ENCODE measurements around the gene SLC4A4. TPM values are rescaled to one million over a fixed set of nuclear protein-coding genes. Genes with fewer than 3 reads are reported as not detected.

The SLC4A4 gene
- total and polyA plus RNA-seq, 4 donors = 3.0 to 36.7 (median 8.2) TPM

DNA sequence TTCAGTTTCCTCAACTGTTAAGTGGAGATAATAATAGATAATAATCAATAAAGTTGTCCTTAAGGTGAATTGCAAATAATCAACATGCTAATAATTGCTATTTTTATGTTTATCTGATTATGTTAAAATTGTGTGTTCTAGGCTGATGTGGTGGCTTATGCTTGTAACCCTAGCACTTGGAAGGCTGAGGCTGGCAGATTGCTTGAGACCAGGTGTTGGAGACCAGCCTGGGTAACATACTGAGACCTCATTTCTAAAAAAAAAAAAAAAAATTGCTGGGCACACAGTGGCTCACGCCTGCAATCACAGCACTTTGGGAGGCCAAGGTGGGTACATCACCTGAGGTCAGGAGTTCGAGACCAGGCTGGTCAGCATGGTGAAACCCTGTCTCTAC lies 269.9 kb downstream of the SLC4A4 start:
- Histone ChIP-seq H3K36me3 (ENCODE audit: control insufficient read depth in 4 of 4, insufficient read depth in 3 of 4, low read depth in 1 of 4, low read length in 3 of 4) (no peaks in the 10 kb centered on the region), H3K9ac (ENCODE audit: low read depth in 1 of 2, low read length in 2 of 2) (no peak overlapping the region), H3K27me3 (ENCODE audit: control insufficient read depth in 4 of 4, insufficient read depth in 4 of 4, low read length in 3 of 4) (no peaks in the 10 kb centered on the region), H3K9me3 (ENCODE audit: control insufficient read depth in 4 of 4, low read length in 3 of 4) (peaks cover 0 to 4% (median 0%) of the 10 kb centered on the region in 4 donors), H3K4me1 (ENCODE audit: control insufficient read depth in 4 of 4, insufficient read depth in 4 of 4, low read length in 3 of 4) (no peaks in the 10 kb centered on the region), H3K4me3 (ENCODE audit: low read depth in 1 of 3, low read length in 3 of 3) (no peak overlapping the region), H3K27ac (ENCODE audit: low read depth in 1 of 2, low read length in 2 of 2) (no peak overlapping the region)
- DNase-seq (ENCODE audit: low spot score) = no peak
- no peak for TF ChIP-seq ATF3 (IDR thresholded peaks at IDR 0.05)
- no peak for TF ChIP-seq GABPA (IDR thresholded peaks at IDR 0.05 in 1 of 2, conservative IDR thresholded peaks at IDR 0.05 in 1 of 2)
- WGBS = 64% methylated on average over 2 of the region's 2 CpGs

GRCh38 chr4:71609167-71609566 lies 270.3 kb downstream of the SLC4A4 start:
- DNase-seq (ENCODE audit: low spot score) = no peak
- no peaks in the 10 kb centered on the region for H3K27me3 ChIP-seq (ENCODE audit: control insufficient read depth in 4 of 4, insufficient read depth in 4 of 4, low read length in 3 of 4)
- H3K36me3 ChIP-seq (ENCODE audit: control insufficient read depth in 4 of 4, insufficient read depth in 3 of 4, low read depth in 1 of 4, low read length in 3 of 4) = no peaks in the 10 kb centered on the region
- no peak overlapping the region for H3K9ac ChIP-seq (ENCODE audit: low read depth in 1 of 2, low read length in 2 of 2)
- 96% methylated on average over 2 of the region's 2 CpGs for WGBS
- H3K4me3 ChIP-seq (ENCODE audit: low read depth in 1 of 3, low read length in 3 of 3) = no peak overlapping the region
- peaks cover 0 to 4% (median 0%) of the 10 kb centered on the region in 4 donors for H3K9me3 ChIP-seq (ENCODE audit: control insufficient read depth in 4 of 4, low read length in 3 of 4)
- TF ChIP-seq, protein P1, sequence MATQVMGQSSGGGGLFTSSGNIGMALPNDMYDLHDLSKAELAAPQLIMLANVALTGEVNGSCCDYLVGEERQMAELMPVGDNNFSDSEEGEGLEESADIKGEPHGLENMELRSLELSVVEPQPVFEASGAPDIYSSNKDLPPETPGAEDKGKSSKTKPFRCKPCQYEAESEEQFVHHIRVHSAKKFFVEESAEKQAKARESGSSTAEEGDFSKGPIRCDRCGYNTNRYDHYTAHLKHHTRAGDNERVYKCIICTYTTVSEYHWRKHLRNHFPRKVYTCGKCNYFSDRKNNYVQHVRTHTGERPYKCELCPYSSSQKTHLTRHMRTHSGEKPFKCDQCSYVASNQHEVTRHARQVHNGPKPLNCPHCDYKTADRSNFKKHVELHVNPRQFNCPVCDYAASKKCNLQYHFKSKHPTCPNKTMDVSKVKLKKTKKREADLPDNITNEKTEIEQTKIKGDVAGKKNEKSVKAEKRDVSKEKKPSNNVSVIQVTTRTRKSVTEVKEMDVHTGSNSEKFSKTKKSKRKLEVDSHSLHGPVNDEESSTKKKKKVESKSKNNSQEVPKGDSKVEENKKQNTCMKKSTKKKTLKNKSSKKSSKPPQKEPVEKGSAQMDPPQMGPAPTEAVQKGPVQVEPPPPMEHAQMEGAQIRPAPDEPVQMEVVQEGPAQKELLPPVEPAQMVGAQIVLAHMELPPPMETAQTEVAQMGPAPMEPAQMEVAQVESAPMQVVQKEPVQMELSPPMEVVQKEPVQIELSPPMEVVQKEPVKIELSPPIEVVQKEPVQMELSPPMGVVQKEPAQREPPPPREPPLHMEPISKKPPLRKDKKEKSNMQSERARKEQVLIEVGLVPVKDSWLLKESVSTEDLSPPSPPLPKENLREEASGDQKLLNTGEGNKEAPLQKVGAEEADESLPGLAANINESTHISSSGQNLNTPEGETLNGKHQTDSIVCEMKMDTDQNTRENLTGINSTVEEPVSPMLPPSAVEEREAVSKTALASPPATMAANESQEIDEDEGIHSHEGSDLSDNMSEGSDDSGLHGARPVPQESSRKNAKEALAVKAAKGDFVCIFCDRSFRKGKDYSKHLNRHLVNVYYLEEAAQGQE (IDR thresholded peaks at IDR 0.05) = no peak
- TF ChIP-seq HNF4G (IDR thresholded peaks at IDR 0.05) (no peak), RXRA (IDR thresholded peaks at IDR 0.05) (no peak), RAD21 (IDR thresholded peaks at IDR 0.05) (no peak), NR2F2 (IDR thresholded peaks at IDR 0.05) (no peak), FOXA1 (IDR thresholded peaks at IDR 0.05) (no peak), YY1 (IDR thresholded peaks at IDR 0.05) (no peak), TAF1 (conservative IDR thresholded peaks at IDR 0.05) (no peak), JUND (IDR thresholded peaks at IDR 0.05) (no peak), GABPA (IDR thresholded peaks at IDR 0.05 in 1 of 2, conservative IDR thresholded peaks at IDR 0.05 in 1 of 2) (no peak), ATF3 (IDR thresholded peaks at IDR 0.05) (no peak), SP1 (IDR thresholded peaks at IDR 0.05) (no peak), HNF4A (conservative IDR thresholded peaks at IDR 0.05) (no peak), FOXA2 (IDR thresholded peaks at IDR 0.05) (no peak), EGR1 (IDR thresholded peaks at IDR 0.05; ENCODE audit: low read depth in 2 of 2) (no peak), MAX (IDR thresholded peaks at IDR 0.05) (no peak)
- TF ChIP-seq, protein P2, sequence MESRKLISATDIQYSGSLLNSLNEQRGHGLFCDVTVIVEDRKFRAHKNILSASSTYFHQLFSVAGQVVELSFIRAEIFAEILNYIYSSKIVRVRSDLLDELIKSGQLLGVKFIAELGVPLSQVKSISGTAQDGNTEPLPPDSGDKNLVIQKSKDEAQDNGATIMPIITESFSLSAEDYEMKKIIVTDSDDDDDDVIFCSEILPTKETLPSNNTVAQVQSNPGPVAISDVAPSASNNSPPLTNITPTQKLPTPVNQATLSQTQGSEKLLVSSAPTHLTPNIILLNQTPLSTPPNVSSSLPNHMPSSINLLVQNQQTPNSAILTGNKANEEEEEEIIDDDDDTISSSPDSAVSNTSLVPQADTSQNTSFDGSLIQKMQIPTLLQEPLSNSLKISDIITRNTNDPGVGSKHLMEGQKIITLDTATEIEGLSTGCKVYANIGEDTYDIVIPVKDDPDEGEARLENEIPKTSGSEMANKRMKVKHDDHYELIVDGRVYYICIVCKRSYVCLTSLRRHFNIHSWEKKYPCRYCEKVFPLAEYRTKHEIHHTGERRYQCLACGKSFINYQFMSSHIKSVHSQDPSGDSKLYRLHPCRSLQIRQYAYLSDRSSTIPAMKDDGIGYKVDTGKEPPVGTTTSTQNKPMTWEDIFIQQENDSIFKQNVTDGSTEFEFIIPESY (IDR thresholded peaks at IDR 0.05) = no peak
- TF ChIP-seq, protein P3, sequence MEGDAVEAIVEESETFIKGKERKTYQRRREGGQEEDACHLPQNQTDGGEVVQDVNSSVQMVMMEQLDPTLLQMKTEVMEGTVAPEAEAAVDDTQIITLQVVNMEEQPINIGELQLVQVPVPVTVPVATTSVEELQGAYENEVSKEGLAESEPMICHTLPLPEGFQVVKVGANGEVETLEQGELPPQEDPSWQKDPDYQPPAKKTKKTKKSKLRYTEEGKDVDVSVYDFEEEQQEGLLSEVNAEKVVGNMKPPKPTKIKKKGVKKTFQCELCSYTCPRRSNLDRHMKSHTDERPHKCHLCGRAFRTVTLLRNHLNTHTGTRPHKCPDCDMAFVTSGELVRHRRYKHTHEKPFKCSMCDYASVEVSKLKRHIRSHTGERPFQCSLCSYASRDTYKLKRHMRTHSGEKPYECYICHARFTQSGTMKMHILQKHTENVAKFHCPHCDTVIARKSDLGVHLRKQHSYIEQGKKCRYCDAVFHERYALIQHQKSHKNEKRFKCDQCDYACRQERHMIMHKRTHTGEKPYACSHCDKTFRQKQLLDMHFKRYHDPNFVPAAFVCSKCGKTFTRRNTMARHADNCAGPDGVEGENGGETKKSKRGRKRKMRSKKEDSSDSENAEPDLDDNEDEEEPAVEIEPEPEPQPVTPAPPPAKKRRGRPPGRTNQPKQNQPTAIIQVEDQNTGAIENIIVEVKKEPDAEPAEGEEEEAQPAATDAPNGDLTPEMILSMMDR (IDR thresholded peaks at IDR 0.05; ENCODE audit: low read depth, low read length, missing input control) = no peak
- no peak overlapping the region for H3K27ac ChIP-seq (ENCODE audit: low read depth in 1 of 2, low read length in 2 of 2)
- H3K4me1 ChIP-seq (ENCODE audit: control insufficient read depth in 4 of 4, insufficient read depth in 4 of 4, low read length in 3 of 4) = no peaks in the 10 kb centered on the region

All from liver (tissue), 9 donors.